ENCODE measurements around the gene CCDC192. TPM values are rescaled to one million over a fixed set of nuclear protein-coding genes. Genes with fewer than 3 reads are reported as not detected.

CCDC192 gene
- total and polyA plus RNA-seq, 9 donors = 0.26 to 2.6 (median 0.91) TPM; not detected in 1

DNA sequence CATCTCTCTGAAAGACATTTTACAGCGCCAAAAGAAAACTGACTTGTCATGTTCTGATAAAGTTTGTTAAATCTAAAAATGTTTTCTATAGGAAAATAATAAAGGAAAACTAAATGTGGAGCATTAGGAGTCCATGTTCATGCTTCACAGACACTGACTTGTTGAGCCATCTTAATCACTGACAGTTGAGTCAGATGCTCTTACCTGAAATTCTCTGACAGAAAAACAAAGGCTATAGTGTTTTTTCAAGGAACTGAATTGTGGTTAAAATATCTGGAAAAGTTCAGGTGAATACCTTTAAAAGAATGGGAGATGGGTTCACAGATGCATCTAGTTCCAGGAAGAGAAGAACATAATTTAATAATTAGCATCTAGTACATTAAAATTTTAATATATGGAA lies 266.9 kb downstream of the CCDC192 start:
- no peaks in the 10 kb centered on the region for H3K36me3 ChIP-seq
- H3K27ac ChIP-seq = no peak overlapping the region
- no peak for DNase-seq

DNA sequence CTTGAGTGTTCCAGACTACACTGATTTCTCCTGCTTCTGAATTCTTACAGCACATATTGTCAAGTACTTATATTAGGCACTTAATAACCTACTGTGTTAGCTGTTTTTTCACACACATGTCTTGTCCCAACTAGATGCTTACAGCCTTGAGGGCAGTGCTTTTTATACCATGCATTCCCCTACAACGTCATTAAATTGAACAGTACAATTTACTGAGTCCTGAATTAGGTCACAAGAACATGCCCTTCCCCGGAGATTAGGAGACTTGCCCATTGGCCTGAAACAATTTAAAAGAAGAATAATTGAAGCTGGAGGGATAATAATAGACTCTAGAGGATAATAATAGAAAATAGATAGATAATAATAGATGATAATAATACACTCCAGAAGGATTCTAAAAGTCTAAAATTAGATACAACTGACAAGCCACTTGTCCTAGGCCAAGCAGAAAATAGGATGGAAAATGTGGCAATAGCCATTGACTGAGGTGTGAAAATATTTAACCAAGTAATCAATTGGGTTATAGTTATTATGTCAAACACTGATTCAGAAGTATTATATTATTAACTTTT lies 267.7 kb downstream of the CCDC192 start:
- no peak overlapping the region for H3K4me3 ChIP-seq
- intact Hi-C loops (cut with DNase I) = no loop called here
- 71 to 84% (median 75%) methylated on average over 2 of the region's 2 CpGs for WGBS, 3 donors
- TF ChIP-seq POLR2A (IDR thresholded peaks at IDR 0.05) (no peak), EP300 (IDR thresholded peaks at IDR 0.05) (no peak)
- TF ChIP-seq, protein P1, sequence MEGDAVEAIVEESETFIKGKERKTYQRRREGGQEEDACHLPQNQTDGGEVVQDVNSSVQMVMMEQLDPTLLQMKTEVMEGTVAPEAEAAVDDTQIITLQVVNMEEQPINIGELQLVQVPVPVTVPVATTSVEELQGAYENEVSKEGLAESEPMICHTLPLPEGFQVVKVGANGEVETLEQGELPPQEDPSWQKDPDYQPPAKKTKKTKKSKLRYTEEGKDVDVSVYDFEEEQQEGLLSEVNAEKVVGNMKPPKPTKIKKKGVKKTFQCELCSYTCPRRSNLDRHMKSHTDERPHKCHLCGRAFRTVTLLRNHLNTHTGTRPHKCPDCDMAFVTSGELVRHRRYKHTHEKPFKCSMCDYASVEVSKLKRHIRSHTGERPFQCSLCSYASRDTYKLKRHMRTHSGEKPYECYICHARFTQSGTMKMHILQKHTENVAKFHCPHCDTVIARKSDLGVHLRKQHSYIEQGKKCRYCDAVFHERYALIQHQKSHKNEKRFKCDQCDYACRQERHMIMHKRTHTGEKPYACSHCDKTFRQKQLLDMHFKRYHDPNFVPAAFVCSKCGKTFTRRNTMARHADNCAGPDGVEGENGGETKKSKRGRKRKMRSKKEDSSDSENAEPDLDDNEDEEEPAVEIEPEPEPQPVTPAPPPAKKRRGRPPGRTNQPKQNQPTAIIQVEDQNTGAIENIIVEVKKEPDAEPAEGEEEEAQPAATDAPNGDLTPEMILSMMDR (IDR thresholded peaks at IDR 0.05) = no peak
- no peaks in the 10 kb centered on the region for H3K9me3 ChIP-seq
- no peak overlapping the region for H3K27ac ChIP-seq
- H3K4me1 ChIP-seq (ENCODE audit: insufficient read depth) = no peaks in the 10 kb centered on the region
- no peaks in the 10 kb centered on the region for H3K36me3 ChIP-seq
- DNase-seq = no peak
- no peaks in the 10 kb centered on the region for H3K27me3 ChIP-seq

More for the DNA sequence above, 266.9 kb downstream of the CCDC192 start:
- Histone ChIP-seq H3K27me3 (no peaks in the 10 kb centered on the region), H3K4me1 (ENCODE audit: insufficient read depth) (no peaks in the 10 kb centered on the region), H3K9me3 (no peaks in the 10 kb centered on the region), H3K4me3 (no peak overlapping the region)
- WGBS, 3 donors = 90 to 96% (median 96%) methylated on average over 1 of the region's 1 CpG
- no peak for TF ChIP-seq EP300 (IDR thresholded peaks at IDR 0.05)
- TF ChIP-seq, protein P1 (IDR thresholded peaks at IDR 0.05) = no peak
- TF ChIP-seq POLR2A (IDR thresholded peaks at IDR 0.05) = no peak
- intact Hi-C loops (cut with DNase I) = no loop called here

DNA sequence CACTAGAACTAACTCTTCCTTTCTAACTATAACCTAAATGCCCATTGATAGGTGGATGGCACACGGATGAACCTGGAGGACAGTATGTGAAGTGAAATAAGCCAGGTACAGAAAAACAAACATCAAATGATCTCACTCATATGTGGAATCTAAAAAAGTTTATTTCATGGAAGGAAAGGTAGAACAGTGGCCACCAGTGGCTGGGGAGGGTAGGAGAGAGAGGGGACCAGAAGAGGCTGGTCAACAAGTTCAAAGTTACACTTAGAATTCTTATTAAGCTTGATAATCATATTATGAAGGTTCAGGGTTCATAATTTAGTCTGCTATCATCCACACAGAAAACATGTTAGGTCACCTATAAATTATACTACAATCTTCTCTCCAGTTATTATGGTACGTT lies 272.8 kb downstream of the CCDC192 start:
- intact Hi-C loops (cut with DNase I) = no loop called here
- no peak overlapping the region for H3K4me3 ChIP-seq
- no peaks in the 10 kb centered on the region for H3K36me3 ChIP-seq
- DNase-seq = no peak
- no peak overlapping the region for H3K27ac ChIP-seq
- 95 to 100% (median 97%) methylated on average over 2 of the region's 2 CpGs for WGBS, 3 donors
- TF ChIP-seq POLR2A (IDR thresholded peaks at IDR 0.05) (no peak), EP300 (IDR thresholded peaks at IDR 0.05) (no peak)
- TF ChIP-seq, protein P1 (IDR thresholded peaks at IDR 0.05) = no peak
- no peaks in the 10 kb centered on the region for H3K4me1 ChIP-seq (ENCODE audit: insufficient read depth)
- no peaks in the 10 kb centered on the region for H3K9me3 ChIP-seq
- H3K27me3 ChIP-seq = no peaks in the 10 kb centered on the region

DNA sequence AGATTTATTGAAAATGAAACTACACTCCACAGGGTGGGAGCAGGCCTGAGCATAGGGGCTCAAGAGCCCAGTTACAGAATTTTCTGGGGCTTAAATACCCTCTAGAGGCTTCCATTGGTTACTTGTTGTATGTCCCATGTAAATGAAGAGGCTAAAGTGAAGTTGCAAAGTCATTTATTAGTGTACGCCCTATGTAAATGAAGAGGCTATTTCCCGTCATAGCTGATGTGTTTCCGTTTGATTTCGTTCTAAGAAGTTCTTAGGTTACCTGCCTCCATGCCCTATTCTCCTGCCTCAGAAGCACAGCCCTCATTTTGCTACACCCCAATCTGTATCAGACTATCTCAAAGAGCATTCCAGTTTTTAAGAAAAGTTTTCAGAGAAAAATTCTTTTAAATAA lies 273.3 kb downstream of the CCDC192 start:
- 92 to 97% (median 96%) methylated on average over 4 of the region's 4 CpGs for WGBS, 3 donors
- no peak overlapping the region for H3K4me3 ChIP-seq
- H3K27me3 ChIP-seq = no peaks in the 10 kb centered on the region
- H3K4me1 ChIP-seq (ENCODE audit: insufficient read depth) = no peaks in the 10 kb centered on the region
- no peaks in the 10 kb centered on the region for H3K9me3 ChIP-seq
- no peak overlapping the region for H3K27ac ChIP-seq
- intact Hi-C loops (cut with DNase I) = no loop called here
- DNase-seq = no peak
- H3K36me3 ChIP-seq = no peaks in the 10 kb centered on the region
- TF ChIP-seq POLR2A (IDR thresholded peaks at IDR 0.05) (no peak), EP300 (IDR thresholded peaks at IDR 0.05) (no peak)
- TF ChIP-seq, protein P1 (IDR thresholded peaks at IDR 0.05) = no peak

All from ovary (tissue), 9 donors.